Measurements from ENCODE around the gene NCKAP5.

Gene NCKAP5

GRCh38 chr2:133143645-133144044 lies 424.6 kb downstream of the NCKAP5 start:
- DNase-seq (ENCODE audit: low read depth): no peak

- DNase-seq (ENCODE audit: low read depth): no peak
Measured at GRCh38 chr2:133142087-133142486, 426.2 kb downstream of the NCKAP5 start.

- no peak for DNase-seq (ENCODE audit: low read depth)
Measured at GRCh38 chr2:133140620-133141019, 427.6 kb downstream of the NCKAP5 start.

DNA sequence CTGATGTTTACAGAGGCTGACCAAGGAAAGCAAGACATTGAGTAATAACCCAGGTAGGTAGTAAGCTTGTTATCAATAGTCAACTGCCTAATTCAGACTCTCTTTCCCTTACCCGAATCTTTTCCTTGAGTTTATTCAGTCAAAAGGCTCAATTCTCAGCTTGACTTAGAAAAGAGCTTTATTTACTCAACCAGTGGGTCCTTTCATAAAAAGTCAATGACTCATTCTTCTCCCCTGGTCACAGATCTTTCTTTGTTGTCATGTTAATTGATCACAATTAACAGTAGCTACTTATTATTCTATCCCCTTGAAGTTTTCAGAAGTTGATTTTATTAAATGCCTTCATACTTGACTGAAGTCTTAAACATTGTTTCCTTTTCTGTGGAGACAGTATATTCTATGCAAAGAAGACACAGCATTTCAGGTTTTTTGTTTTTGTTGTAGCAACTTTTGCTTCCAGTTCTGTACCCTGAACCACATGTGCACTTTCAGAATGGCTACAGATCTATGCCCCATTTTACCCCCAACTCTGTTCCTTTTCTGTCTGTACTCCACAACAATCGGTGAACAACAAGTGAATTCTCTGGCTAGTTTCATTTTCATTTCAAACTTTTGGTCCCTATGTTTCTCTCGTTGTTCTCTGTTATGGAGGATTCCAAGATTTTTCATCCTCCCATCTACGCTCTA lies 428.3 kb downstream of the NCKAP5 start:
- no peak for DNase-seq (ENCODE audit: low read depth)

DNA sequence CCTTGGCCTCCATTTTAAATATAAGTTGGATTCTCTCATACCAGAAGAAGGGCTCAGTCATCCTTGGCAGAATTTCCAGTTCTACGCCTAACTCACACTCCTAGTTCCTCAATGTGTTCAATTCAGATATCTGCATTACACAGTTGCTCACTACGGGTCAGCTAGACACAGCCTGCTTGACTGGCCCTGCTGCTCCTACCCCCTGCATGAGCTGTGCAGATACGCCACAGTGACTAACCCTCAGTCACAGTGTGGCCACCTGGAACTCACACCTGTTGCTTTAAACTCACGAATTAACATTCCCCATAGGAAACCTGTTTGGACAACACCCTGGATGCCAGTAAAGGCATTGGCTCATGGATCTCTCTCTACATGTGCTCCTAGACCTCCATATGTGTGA lies 429.6 kb downstream of the NCKAP5 start:
- no peak for DNase-seq (ENCODE audit: low read depth)

DNA sequence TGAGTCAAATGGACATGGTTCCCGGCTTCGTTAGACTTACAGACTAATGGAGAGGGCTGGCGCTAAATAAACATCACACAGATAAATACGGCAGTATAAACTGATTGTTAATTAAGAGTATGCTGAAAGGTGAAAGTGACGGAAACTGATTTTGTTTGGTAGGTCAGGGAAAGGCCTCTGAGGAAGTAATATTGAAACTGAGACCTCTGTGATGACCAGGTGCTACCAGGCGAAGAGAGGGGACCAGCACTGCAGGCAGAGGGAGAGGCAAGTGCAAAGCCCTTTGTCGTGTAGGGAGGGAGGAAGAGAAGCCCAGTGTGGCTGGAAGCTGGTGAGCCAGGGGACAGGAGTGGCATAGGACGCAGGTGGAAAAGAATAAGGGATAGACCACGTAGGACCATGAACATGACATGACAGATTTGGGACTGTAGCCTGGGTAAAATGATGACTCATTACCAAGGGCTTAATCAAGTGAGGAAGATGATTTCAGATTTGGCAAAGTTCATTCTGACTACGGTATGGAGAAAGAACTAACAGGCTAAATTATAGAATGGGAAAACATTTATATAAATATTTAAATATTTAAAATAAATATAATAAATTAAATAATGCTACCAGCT lies 433.1 kb downstream of the NCKAP5 start:
- no peak for DNase-seq (ENCODE audit: low read depth)

GRCh38 chr2:133130548-133131246 lies 437.6 kb downstream of the NCKAP5 start:
- DNase-seq (ENCODE audit: low read depth): no peak

DNA sequence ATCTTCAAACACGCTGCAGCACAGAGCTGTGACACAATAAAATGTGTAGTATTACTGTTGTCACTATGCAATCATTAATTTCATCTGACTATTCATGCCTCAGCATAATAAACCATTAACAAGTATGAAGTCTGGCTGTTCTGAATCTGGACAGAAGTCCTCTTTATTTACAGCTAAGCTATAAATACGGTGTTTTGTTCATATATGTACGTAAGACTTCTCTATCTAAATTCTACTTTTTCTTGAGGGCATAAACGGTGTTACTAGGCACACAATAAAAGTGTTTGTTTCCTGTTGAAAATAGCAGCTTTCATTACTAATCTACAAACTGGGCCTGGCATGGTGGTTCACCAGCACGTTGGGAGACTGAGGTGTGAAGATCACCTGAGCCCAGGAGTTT lies 443.8 kb downstream of the NCKAP5 start:
- DNase-seq (ENCODE audit: low read depth): no peak

DNA sequence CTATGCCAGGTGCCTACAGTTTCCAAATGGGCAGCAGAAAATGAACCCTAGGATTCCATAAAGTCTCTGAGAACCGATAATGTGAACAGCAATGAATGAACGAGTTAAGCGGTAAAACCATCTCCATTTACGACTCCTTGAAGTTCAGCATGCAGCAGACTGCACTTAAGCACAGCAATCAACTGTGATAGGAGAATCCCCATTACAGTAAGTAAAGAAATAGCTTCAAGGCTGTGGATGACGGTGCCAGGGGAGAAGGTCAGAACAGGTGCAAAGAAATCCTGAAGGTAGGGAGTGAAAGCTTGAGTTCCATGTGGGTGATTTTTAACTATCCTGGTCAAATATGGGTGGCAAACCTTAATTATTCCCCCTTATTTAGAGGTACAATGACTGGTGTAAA lies 444.4 kb downstream of the NCKAP5 start:
- DNase-seq (ENCODE audit: low read depth): no peak

DNA sequence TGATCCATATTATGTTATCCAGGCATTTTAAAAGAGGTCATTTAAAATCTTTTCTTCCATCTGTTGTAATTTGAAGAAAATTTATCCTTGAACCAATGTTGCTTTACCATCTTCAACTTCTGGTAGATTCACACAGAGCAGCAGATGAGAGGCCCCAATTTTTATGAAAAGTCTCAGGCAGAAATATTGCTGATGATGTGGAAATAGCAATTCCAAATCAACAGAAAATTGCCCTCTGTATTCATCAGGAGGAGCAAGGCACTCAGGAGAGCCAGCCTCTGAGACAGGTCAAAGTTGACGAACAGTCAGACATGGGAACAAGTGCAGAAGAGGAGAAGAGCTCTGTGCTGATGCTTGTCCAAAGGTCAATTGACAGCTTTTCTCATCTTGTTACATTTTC lies 444.9 kb downstream of the NCKAP5 start:
- DNase-seq (ENCODE audit: low read depth): no peak

DNA sequence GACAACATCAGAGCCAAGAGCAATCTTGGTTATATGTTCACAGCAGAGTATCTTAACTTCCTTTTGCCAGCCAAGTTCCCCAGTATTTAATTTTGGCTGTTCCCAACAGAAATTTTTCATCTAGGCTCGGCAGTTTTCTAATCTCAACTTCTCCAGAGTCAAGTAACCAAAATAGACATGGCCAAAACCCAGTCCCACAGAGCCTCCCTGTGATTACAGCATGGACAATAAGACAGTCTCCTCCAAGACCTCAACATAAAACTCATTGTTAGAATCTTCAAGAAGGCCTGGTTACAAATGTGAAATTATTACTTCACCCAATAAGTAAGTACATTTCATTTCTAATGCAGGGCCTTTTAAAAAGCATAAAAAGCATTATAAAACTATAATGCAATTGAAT lies 445.7 kb downstream of the NCKAP5 start:
- no peak for DNase-seq (ENCODE audit: low read depth)

DNA sequence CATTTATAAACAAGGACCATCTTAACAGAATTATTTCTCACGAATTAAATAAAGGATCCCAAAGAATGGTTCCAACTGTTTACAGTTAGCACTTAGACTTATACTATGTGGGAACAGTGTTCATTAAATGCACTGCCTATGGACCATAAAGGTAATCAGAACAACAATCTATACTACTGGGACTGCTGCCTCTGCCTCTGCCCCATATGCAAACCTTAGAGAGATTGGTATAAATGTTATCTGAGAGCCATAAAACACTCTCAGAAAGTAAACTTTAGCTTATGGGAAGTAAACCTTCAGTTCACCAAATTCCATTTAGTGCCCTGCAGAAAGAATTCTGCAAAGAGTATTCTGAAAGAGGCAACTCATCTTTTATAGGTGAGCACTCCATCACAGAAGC lies 448.0 kb downstream of the NCKAP5 start:
- no peak for DNase-seq (ENCODE audit: low read depth)

DNA sequence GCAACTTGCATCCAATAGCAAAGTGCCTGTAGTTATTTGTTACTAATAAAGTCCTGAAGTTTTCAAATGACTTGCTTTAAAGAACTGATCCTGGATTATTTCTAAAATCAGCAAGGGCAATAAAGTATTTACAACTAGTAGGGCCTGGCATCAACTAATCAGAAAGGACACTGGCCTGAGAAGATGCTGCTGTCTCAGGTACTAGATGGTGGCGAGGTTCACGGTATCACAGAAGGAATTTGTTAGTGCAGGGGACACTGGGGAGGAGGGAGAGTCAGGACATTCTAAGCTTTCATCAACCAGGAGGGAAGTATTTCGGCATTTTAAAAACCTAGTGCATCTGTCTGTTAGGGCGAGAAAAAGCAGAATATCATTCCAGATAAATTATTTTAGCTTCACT lies 458.1 kb downstream of the NCKAP5 start:
- DNase-seq (ENCODE audit: low read depth): no peak

- no peak for DNase-seq (ENCODE audit: low read depth)
Measured at GRCh38 chr2:133109772-133110171, 458.5 kb downstream of the NCKAP5 start.

DNA sequence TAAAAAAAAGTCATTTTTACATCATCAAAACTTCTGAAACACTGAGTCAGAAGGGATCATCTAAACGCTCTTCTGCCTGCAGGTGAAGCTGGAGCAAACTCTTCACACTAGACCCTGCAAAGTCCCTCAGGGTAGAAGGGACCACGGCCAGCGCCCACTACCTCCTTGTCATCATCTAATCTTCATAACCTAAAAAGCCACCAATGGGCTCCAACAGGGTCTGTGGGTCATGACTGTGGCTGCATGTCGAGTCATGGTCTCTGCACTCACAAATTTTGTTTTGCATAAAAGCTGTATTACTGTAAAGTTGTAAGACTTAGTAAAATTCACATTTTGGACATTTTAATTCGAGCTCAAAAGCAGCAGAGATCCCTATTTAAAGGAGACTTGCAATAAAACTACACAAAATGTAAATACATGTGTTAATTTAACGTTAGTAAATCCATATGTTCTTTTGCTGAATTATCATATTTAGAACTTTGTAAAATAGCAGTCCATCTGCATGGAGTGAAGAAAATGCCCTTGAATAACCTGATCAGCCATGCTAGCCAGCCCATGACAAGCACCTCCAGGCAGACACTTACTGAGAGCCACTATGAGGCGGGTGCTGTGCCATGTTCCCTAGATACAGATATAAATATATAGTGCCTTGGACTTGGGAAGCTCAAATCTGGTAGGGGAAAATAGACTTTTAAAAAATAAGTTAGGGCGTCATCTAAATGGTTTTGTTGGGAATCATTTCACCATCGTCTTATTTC lies 461.0 kb downstream of the NCKAP5 start:
- DNase-seq (ENCODE audit: low read depth): no peak

DNA sequence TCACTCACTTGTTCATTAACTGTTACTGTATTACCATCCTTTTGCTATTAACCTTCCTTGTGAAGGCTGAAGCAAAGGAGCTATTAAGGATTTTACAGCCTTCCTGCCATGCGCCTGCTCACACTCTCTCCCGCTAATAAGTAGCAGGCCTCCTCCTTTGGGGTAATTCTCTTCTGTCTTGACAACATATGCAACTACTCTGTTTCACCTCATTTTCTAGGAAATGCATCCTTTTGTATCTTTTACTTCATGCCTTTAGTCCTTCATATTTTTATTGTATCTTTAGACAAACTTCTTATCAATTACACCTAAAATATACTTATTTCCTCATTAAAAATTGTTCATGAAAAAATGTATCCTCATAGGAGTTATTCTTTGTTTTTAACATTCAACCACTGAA lies 463.4 kb downstream of the NCKAP5 start:
- no peak for DNase-seq (ENCODE audit: low read depth)

- DNase-seq (ENCODE audit: low read depth): no peak
Measured at GRCh38 chr2:133098787-133099186, 469.5 kb downstream of the NCKAP5 start.

GRCh38 chr2:133097666-133098065 lies 470.6 kb downstream of the NCKAP5 start:
- no peak for DNase-seq (ENCODE audit: low read depth)

DNA sequence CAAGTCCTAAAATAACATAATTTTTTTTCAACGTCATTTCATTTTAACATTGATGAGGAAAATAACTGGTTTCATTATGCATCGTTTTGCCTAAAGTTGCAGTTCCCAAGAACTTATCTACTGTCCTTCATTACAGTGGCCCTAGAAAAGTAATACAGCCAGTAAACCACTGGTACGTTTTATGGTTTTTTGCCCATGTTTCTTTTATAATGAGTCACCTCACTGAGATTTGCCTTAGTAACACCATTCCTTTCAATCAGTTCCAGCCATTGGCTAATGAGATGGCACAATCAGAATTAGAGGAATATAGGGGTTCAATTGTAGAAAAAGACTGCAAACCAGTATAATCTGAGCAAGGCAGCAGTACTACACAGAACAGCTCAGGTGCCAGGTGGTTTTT lies 475.7 kb downstream of the NCKAP5 start:
- DNase-seq (ENCODE audit: low read depth): no peak

- DNase-seq (ENCODE audit: low read depth): no peak
Measured at GRCh38 chr2:133090358-133090757, 477.9 kb downstream of the NCKAP5 start.

GRCh38 chr2:133086176-133086575 lies 482.1 kb downstream of the NCKAP5 start:
- no peak for DNase-seq (ENCODE audit: low read depth)

- no peak for DNase-seq (ENCODE audit: low read depth)
Measured at GRCh38 chr2:133085646-133086045, 482.6 kb downstream of the NCKAP5 start.

DNA sequence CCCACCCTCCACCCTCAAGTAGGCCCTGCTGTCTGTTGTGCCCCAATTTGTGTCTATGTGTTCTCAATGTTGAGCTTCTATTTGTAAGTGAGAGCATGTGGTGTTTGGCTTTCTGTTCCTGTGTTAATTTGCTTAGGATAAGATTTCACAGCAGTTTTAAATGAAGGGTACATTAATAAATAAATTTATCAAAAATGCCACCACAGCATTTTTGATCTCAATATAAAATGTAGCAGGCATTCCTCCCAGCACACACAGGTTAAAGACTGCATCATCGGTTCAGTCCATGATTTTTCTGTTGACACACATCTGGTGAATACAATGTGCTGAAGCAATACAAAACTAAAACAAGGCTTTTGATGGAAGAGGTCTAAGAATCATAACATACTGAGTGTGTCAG lies 486.2 kb downstream of the NCKAP5 start:
- no peak for DNase-seq (ENCODE audit: low read depth)
